Measurements from ENCODE around the gene RAVER2.

RAVER2 gene

DNA sequence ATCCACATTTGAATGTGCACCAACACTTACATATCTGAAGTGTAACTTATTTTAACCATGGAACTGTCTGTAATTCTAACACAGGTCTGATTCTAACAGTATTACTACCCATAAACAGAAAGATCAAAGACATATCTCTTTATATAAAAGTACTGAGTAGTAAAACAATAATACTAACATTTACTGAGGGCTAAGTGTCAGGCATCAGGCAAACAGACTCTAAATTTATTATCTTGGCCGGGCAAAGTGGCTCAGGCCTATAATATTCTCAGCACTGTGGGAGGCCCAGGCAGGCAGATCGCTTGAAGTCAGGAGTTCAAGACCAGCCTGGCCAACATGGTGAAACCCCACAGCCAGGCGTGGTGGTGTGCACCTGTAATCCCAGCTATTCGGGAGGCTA is 135.6 kb downstream of the RAVER2 start:
- no peak for FAIRE-seq

DNA sequence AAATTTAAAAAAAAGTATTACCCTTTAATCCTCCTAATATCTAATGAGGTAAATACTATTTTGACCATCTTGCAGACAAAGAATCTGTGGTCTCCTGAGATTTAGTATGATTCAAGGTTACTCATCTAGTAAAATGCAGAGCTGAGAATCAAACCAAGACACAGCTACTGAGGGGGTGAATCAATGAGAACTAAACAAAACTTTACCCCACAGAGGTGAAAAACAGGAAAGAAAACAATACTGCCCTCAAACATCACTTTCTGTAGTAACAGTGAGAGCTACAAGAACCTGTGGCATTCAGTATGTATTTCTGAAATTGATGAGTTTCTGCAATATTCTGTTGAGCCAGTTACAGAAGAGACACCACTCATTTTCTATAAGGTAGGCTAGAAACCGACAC is 136.4 kb downstream of the RAVER2 start:
- FAIRE-seq = no peak
